IMR-90 (cell line): ENCODE measurements around the gene FYCO1. TPM values are rescaled to one million over a fixed set of nuclear protein-coding genes. Genes with fewer than 3 reads are reported as not detected.

Experiments
- ATAC-seq: fragments of 200-7000 bp; cut with Tn5 transposase; 2 replicates; pipeline ENCODE4 v1.9.1; 2020; ENCODE audit warnings: low read depth, mild to moderate bottlenecking, moderate library complexity
- BruUV-seq: library from RNA; stranded (reverse); fragments of 400-500 nt; replicated peaks from 2 replicates; lab custom pipeline; 2021; lab: Mats Ljungman, UMichigan
- CTCF ChIA-PET: fragments of 300-600 bp; formaldehyde crosslinking; extraction: SDS; loops from one replicate; lab custom pipeline; 2021; ENCODE audit warnings: antibody characterized with exemption; lab: Yijun Ruan, JAX
- POLR2A ChIA-PET: fragments of 300-600 bp; sonication (Branson Sonifier 250); formaldehyde crosslinking; loops from one replicate; lab custom pipeline; 2022; ENCODE audit warnings: antibody characterized with exemption; ENCODE audit not compliant: unreplicated experiment; lab: Charles Lee
- DNase-seq: peaks from one replicate; pipeline ENCODE4 v3.0.0; 2013
- H2AFZ ChIP-seq: replicated peaks from 2 replicates; pipeline ENCODE3; 2013; ENCODE audit warnings: low read length, mild to moderate bottlenecking; ENCODE audit not compliant: poor library complexity
- H2AK5ac ChIP-seq: 2 replicates; pipeline ENCODE4 v1.6.1; 2013; ENCODE audit warnings: low read depth, low read length, inconsistent platforms
- H2AK9ac ChIP-seq: replicated peaks from 2 replicates; pipeline ENCODE3; 2013; ENCODE audit warnings: mild to moderate bottlenecking, low read depth, low read length, moderate library complexity; ENCODE audit not compliant: poor library complexity
- H2BK120ac ChIP-seq: 2 replicates; pipeline ENCODE4 v1.6.1; 2013; ENCODE audit warnings: low read depth, low read length, inconsistent platforms
- H2BK15ac ChIP-seq: 3 replicates; pipeline ENCODE4 v1.6.1; 2013; ENCODE audit warnings: low read depth, low read length, inconsistent platforms
- H2BK20ac ChIP-seq: 2 replicates; pipeline ENCODE4 v1.6.1; 2013; ENCODE audit warnings: low read depth, mild to moderate bottlenecking, inconsistent platforms, low read length, moderate library complexity
- H2BK5ac ChIP-seq: 2 replicates; pipeline ENCODE4 v1.6.1; 2013; ENCODE audit warnings: mild to moderate bottlenecking, low read depth, low read length, inconsistent platforms; ENCODE audit not compliant: poor library complexity, severe bottlenecking
- H3K14ac ChIP-seq: replicated peaks from 2 replicates; pipeline ENCODE4 v1.6.1; 2013; ENCODE audit warnings: low read depth, low read length, inconsistent platforms
- H3K18ac ChIP-seq: 2 replicates; pipeline ENCODE4 v1.6.1; 2013; ENCODE audit warnings: low read depth, low read length, control low read depth
- H3K23ac ChIP-seq: 2 replicates; pipeline ENCODE4 v1.6.1; 2013; ENCODE audit warnings: low read depth, low read length, inconsistent platforms
- H3K27ac ChIP-seq: 2 replicates; pipeline ENCODE4 v1.5.1; 2013; ENCODE audit warnings: mild to moderate bottlenecking, control low read depth, low read length; ENCODE audit not compliant: insufficient read depth
- H3K27me3 ChIP-seq: 2 replicates; pipeline ENCODE4 v1.6.1; 2013; ENCODE audit warnings: low read length; ENCODE audit not compliant: control insufficient read depth, insufficient read depth
- H3K36me3 ChIP-seq: 2 replicates; pipeline ENCODE4 v1.6.1; 2013; ENCODE audit warnings: low read length, mixed read lengths; ENCODE audit not compliant: control insufficient read depth, insufficient read depth
- H3K4ac ChIP-seq: 2 replicates; pipeline ENCODE4 v1.6.1; 2013; ENCODE audit warnings: low read depth, low read length, inconsistent platforms
- H3K4me1 ChIP-seq: 2 replicates; pipeline ENCODE4 v1.6.1; 2013; ENCODE audit warnings: low read length, mixed read lengths; ENCODE audit not compliant: control insufficient read depth, insufficient read depth
- H3K4me2 ChIP-seq: 2 replicates; pipeline ENCODE4 v1.6.1; 2013; ENCODE audit warnings: low read depth, mild to moderate bottlenecking, control low read depth, low read length, moderate library complexity
- H3K4me3 ChIP-seq: 2 replicates; pipeline ENCODE4 v1.5.1; 2013; ENCODE audit warnings: low read depth, mild to moderate bottlenecking, control low read depth, low read length, moderate library complexity; ENCODE audit not compliant: insufficient read depth
- H3K56ac ChIP-seq: 2 replicates; pipeline ENCODE4 v1.6.1; 2013; ENCODE audit warnings: low read length, inconsistent platforms; ENCODE audit not compliant: insufficient read depth; ENCODE audit errors: extremely low read depth
- H3K79me1 ChIP-seq, 2 experiments: 2 replicates each; pipeline ENCODE4 v1.6.1; 2013; ENCODE audit warnings: low read length in 2 of 2, inconsistent platforms in 1 of 2, low read depth in 1 of 2
- H3K9ac ChIP-seq: 2 replicates; pipeline ENCODE4 v1.6.1; 2013; ENCODE audit warnings: low read depth, low read length, control low read depth
- H3K9me1 ChIP-seq: 2 replicates; pipeline ENCODE4 v1.6.1; 2013; ENCODE audit warnings: low read length, inconsistent platforms; ENCODE audit not compliant: insufficient read depth
- H3K9me3 ChIP-seq: 2 replicates; pipeline ENCODE4 v1.6.1; 2013; ENCODE audit warnings: low read length; ENCODE audit not compliant: control insufficient read depth, insufficient read depth
- H4K20me1 ChIP-seq: 2 replicates; pipeline ENCODE4 v1.6.1; 2013; ENCODE audit warnings: low read length, inconsistent platforms; ENCODE audit not compliant: insufficient read depth
- H4K5ac ChIP-seq: 2 replicates; pipeline ENCODE4 v1.6.1; 2013; ENCODE audit warnings: mild to moderate bottlenecking, low read depth, low read length, control low read depth
- H4K8ac ChIP-seq, 2 experiments: 2 replicates each; pipeline ENCODE4 v1.6.1; 2013; ENCODE audit warnings: low read depth in 2 of 2, low read length in 2 of 2, control low read depth in 1 of 2, inconsistent platforms in 1 of 2
- H4K91ac ChIP-seq: 2 replicates; pipeline ENCODE4 v1.6.1; 2013; ENCODE audit warnings: low read depth, low read length, inconsistent platforms; ENCODE audit not compliant: insufficient read depth
- BHLHE40 ChIP-seq: fragments of 150-350 bp; IDR thresholded peaks from 2 replicates; pipeline ENCODE4 v1.6.1; 2016; ENCODE audit warnings: mild to moderate bottlenecking, low read depth, low read length
- CTCF ChIP-seq: conservative IDR thresholded peaks from 2 replicates; pipeline ENCODE4 v1.5.1; 2012; ENCODE audit warnings: mild to moderate bottlenecking, low read depth, low read length, improper control_type of control experiment
- ELK1 ChIP-seq: fragments of 150-350 bp; IDR thresholded peaks from 2 replicates; pipeline ENCODE4 v1.6.1; 2016; ENCODE audit warnings: low read depth, mild to moderate bottlenecking, low read length, moderate library complexity, borderline replicate concordance
- FOS ChIP-seq: fragments of 150-350 bp; IDR thresholded peaks from 2 replicates; pipeline ENCODE4 v1.6.1; 2016; ENCODE audit warnings: low read depth, low read length
- MAFK ChIP-seq: IDR thresholded peaks from 2 replicates; pipeline ENCODE4 v1.6.1; 2012; ENCODE audit warnings: low read depth, low read length, improper control_type of control experiment
- MAZ ChIP-seq: IDR thresholded peaks from 2 replicates; pipeline ENCODE4 v1.6.1; 2012; ENCODE audit warnings: low read depth, mild to moderate bottlenecking, low read length, improper control_type of control experiment, moderate library complexity, borderline replicate concordance
- NFE2L2 ChIP-seq: fragments of 150-350 bp; IDR thresholded peaks from 2 replicates; pipeline ENCODE4 v1.6.1; 2016; ENCODE audit warnings: low read depth, mild to moderate bottlenecking, low read length
- POLR2A ChIP-seq: IDR thresholded peaks from 2 replicates; pipeline ENCODE4 v1.6.1; 2012; ENCODE audit warnings: mild to moderate bottlenecking, low read depth, low read length
- RCOR1 ChIP-seq: IDR thresholded peaks from 2 replicates; pipeline ENCODE4 v1.6.1; 2012; ENCODE audit warnings: mild to moderate bottlenecking, low read length, improper control_type of control experiment; ENCODE audit not compliant: insufficient replicate concordance
- RFX5 ChIP-seq: IDR thresholded peaks from 2 replicates; pipeline ENCODE4 v1.8.0; 2012; ENCODE audit warnings: low read depth, mild to moderate bottlenecking, low read length, moderate library complexity
- USF2 ChIP-seq: fragments of 150-350 bp; IDR thresholded peaks from 2 replicates; pipeline ENCODE4 v1.6.1; 2017; ENCODE audit warnings: mild to moderate bottlenecking, antibody characterized with exemption, low read length, low read depth
- WGBS, 2 experiments: methylation state at CpG; one replicate each; pipeline versions ENCODE4 v1.1.5 to v1.1.7; 2013; ENCODE audit warnings: missing lambda C conversion rate in 2 of 2; ENCODE audit not compliant: insufficient read length in 1 of 2; ENCODE audit errors: extremely low coverage in 2 of 2; 5-methylcytosine and 5-hydroxymethylcytosine counted together
- dilution Hi-C: fragments of 300-500 bp; cut with HindIII; formaldehyde crosslinking; loops from one replicate; pipeline ENCODE4 v1.14.3; 2018; ENCODE audit warnings: low sequenced_read_pairs; ENCODE audit not compliant: unreplicated experiment
- in situ Hi-C: fragments of 300-500 bp; cut with MboI; formaldehyde crosslinking; loops from 3 replicates; pipeline ENCODE4 v1.14.3; 2019; ENCODE audit warnings: low sequenced_read_pairs, inconsistent platforms, mixed read lengths
- intact Hi-C: fragments of 100-400 bp; cut with micrococcal nuclease; formaldehyde crosslinking; loops from 2 replicates; pipeline ENCODE4 v1.10.0; 2022
- polyA plus RNA-seq, 3 experiments: library from polyadenylated mRNA; depleted of rRNA; stranded (reverse); fragments of >200 nt; gene quantifications; 2 replicates each; pipeline ENCODE4 v1.2.3, GENCODE V29; 2012; ENCODE audit warnings: low replicate concordance in 1 of 3
- total RNA-seq: library from RNA; depleted of rRNA; stranded (reverse); fragments of >200 nt; gene quantifications from 2 replicates; pipeline ENCODE4 v1.2.3, GENCODE V29; 2012

The FYCO1 gene
- total and polyA plus RNA-seq, 2 of the 4 experiments (the other 2 are of a cell fraction): 13.7 to 20.1 TPM

GRCh38 chr3:45896956-45897355 lies 98.7 kb downstream of the FYCO1 start:
- no peak overlapping the region; the same call in 1 of the 2 replicates for H3K9ac ChIP-seq
- H3K4me3 ChIP-seq: no peak overlapping the region
- H3K4ac ChIP-seq: peak overlapping the region; percentile 85
- H2AK9ac ChIP-seq: peak overlapping the region; percentile 39
- peak overlapping the region; percentile 60 for H4K91ac ChIP-seq
- peak overlapping the region; percentile 49; the same call in 1 of the 2 replicates for H3K23ac ChIP-seq
- in situ Hi-C loops (no loop called here), intact Hi-C loops (no loop called here), dilution Hi-C loops (no loop called here)
- peak overlapping the region; percentile 8 to 71; a peak in 3 of 4 replicates for H4K8ac ChIP-seq
- H3K14ac ChIP-seq: peak overlapping the region; percentile 88
- peak overlapping the region; percentile 94 for H3K18ac ChIP-seq
- H3K4me2 ChIP-seq: peak overlapping the region; percentile 61; the same call in 1 of the 2 replicates
- H3K56ac ChIP-seq: no peak overlapping the region
- TF ChIP-seq MAZ (no peak), RCOR1 (peak; percentile 19), USF2 (no peak), POLR2A (no peak), NFE2L2 (no peak), BHLHE40 (peak; percentile 70), CTCF (no peak), MAFK (no peak), ELK1 (no peak), RFX5 (no peak), FOS (peak; percentile 46; the same call in 1 of the 2 replicates)
- H2BK20ac ChIP-seq: peak overlapping the region; percentile 64; the same call in 1 of the 2 replicates
- BruUV-seq: no TSS peak
- H3K36me3 ChIP-seq: no peaks in the 10 kb centered on the region
- peak overlapping the region; percentile 73; the same call in 1 of the 2 replicates for H4K5ac ChIP-seq
- WGBS, 2 experiments: 14% methylated on average over 2 of the region's 3 CpGs; no CpG with 5 or more reads in 1 of the 2 experiments
- ChIA-PET CTCF (no interaction called here), POLR2A (no interaction called here)
- peak overlapping the region; percentile 86 for H2BK120ac ChIP-seq
- H3K9me1 ChIP-seq: peaks cover 12% of the 10 kb centered on the region; the same call in 1 of the 2 replicates
- H2AFZ ChIP-seq: peak overlapping the region; percentile 7
- no peaks in the 10 kb centered on the region for H3K79me1 ChIP-seq
- DNase-seq (peak; percentile 85), ATAC-seq (peak; percentile 92)
- H2AK5ac ChIP-seq: 0 out of 2 replicates have a peak overlapping the region, but pooled peaks have one; percentile 39
- H2BK15ac ChIP-seq: peak overlapping the region; percentile 29; the same call in 1 of the 3 replicates
- H4K20me1 ChIP-seq: no peaks in the 10 kb centered on the region
- peaks cover 12% of the 10 kb centered on the region for H3K4me1 ChIP-seq
- peak overlapping the region; percentile 52; the same call in 1 of the 2 replicates for H3K27ac ChIP-seq
- no peak overlapping the region for H2BK5ac ChIP-seq
- H3K27me3 ChIP-seq: peaks cover 2% of the 10 kb centered on the region
- no peaks in the 10 kb centered on the region for H3K9me3 ChIP-seq
